Esophagus muscularis mucosa (tissue), 4 donors: ENCODE results near the gene TENM4. TPM values are rescaled to one million over a fixed set of nuclear protein-coding genes. Genes with fewer than 3 reads are reported as not detected.

Experiments
- DNase-seq: peaks from one replicate; pipeline ENCODE4 v3.0.0-alpha.2; 2017; ENCODE audit errors: extremely low spot score
- H3K27ac ChIP-seq, 4 donors: fragments of 200-600 bp; sonication (generic); replicated peaks in 1 of 4; 1 replicate in 3 of 4; 2 replicates in 1 of 4; pipeline ENCODE4 v1.5.1; 2016 to 2019; ENCODE audit warnings: mild to moderate bottlenecking in 1 of 4
- H3K27me3 ChIP-seq, 4 donors: fragments of 200-600 bp; sonication (generic); one replicate each; pipeline versions ENCODE4 v1.5.1 to v1.6.0; 2016 to 2019
- H3K36me3 ChIP-seq, 4 donors: fragments of 200-600 bp; sonication (generic); one replicate each; pipeline ENCODE4 v1.5.1; 2016 to 2019
- H3K4me1 ChIP-seq, 4 donors: fragments of 200-600 bp; sonication (generic); one replicate each; pipeline ENCODE4 v1.5.1; 2016 to 2019
- H3K4me3 ChIP-seq, 4 donors: fragments of 200-600 bp; sonication (generic); 1 replicate in 2 of 4; 2 replicates in 2 of 4; pipeline ENCODE4 v1.5.1; 2016 to 2019; ENCODE audit warnings: mild to moderate bottlenecking in 4 of 4, moderate library complexity in 1 of 4
- H3K9me3 ChIP-seq, 4 donors: fragments of 200-600 bp; sonication (generic); 1 replicate in 3 of 4; 2 replicates in 1 of 4; pipeline ENCODE4 v1.5.1; 2016 to 2019
- EP300 ChIP-seq: sonication (generic); formaldehyde crosslinking; IDR thresholded peaks from one replicate; pipeline ENCODE4 v1.6.1; 2017; ENCODE audit warnings: antibody characterized with exemption
- POLR2A ChIP-seq: fragments of 450-650 bp; IDR thresholded peaks from one replicate; pipeline ENCODE4 v1.6.1; 2017; ENCODE audit warnings: antibody characterized with exemption, moderate library complexity, mild to moderate bottlenecking, low read depth
- POLR2AphosphoS5 ChIP-seq, 2 donors: sonication (generic); formaldehyde crosslinking; IDR thresholded peaks; one replicate each; pipeline ENCODE4 v1.6.1; 2017; ENCODE audit warnings: antibody characterized with exemption in 2 of 2
- WGBS: methylation state at CpG from one replicate; pipeline ENCODE4 v1.1.5; 2018; 5-methylcytosine and 5-hydroxymethylcytosine counted together
- intact Hi-C: fragments of 100-400 bp; cut with DNase I; formaldehyde crosslinking; loops from one replicate; pipeline ENCODE4 v1.15.1; 2023
- total RNA-seq, 4 donors: library from RNA; depleted of rRNA; stranded (reverse); fragments of >200 nt; gene quantifications; one replicate each; pipeline versions ENCODE4 v1.1.0 to v1.2.1, GENCODE V29; 2016
- TF ChIP-seq, protein P1 (sequence below), 3 experiments: fragments of 200-600 bp in 2 of 3; fragments of 450-650 bp in 1 of 3; sonication (generic) in 2 of 3; IDR thresholded peaks; one replicate each; pipeline ENCODE4 v1.5.1; 2017 to 2019; ENCODE audit warnings: antibody characterized with exemption in 3 of 3, mild to moderate bottlenecking in 2 of 3, moderate library complexity in 1 of 3

TENM4 gene
- total RNA-seq, 4 donors from 2014 or later, result 4.1 to 9.6 (median 8.0) TPM

DNA sequence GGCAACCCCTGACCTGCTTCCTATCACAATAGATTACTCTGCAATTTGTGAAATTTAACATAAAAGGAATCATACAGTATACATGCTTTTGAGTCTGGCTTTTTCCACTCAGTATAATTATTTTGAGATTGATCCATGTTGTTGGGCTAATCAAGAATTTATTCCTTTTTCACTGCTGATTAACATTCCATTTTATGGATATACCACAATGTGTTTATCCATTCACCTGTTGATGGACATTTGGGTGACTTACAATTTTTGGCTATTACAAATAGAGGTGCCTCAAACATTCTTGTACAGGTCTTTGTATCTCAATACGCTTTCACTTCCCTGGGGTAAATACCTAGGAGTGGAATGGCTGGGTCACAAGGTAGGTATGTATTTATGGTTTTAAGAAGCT is 24.9 kb downstream of the TENM4 start:
- DNase-seq, result no peak
- WGBS, result 89% methylated on average over 1 of the region's 1 CpG
- no peak overlapping the region for H3K4me3 ChIP-seq
- H3K4me1 ChIP-seq, result peaks cover 21 to 40% (median 32%) of the 10 kb centered on the region in 4 donors
- TF ChIP-seq EP300 (no peak), POLR2AphosphoS5 (IDR thresholded peaks at IDR 0.05) (no peak), POLR2A (no peak)
- TF ChIP-seq, protein P1, sequence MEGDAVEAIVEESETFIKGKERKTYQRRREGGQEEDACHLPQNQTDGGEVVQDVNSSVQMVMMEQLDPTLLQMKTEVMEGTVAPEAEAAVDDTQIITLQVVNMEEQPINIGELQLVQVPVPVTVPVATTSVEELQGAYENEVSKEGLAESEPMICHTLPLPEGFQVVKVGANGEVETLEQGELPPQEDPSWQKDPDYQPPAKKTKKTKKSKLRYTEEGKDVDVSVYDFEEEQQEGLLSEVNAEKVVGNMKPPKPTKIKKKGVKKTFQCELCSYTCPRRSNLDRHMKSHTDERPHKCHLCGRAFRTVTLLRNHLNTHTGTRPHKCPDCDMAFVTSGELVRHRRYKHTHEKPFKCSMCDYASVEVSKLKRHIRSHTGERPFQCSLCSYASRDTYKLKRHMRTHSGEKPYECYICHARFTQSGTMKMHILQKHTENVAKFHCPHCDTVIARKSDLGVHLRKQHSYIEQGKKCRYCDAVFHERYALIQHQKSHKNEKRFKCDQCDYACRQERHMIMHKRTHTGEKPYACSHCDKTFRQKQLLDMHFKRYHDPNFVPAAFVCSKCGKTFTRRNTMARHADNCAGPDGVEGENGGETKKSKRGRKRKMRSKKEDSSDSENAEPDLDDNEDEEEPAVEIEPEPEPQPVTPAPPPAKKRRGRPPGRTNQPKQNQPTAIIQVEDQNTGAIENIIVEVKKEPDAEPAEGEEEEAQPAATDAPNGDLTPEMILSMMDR (IDR thresholded peaks at IDR 0.05), result no peak
- no peak overlapping the region for H3K27ac ChIP-seq
- H3K36me3 ChIP-seq, result no peaks in the 10 kb centered on the region
- intact Hi-C loops, result no loop called here
- H3K27me3 ChIP-seq, result no peaks in the 10 kb centered on the region
- no peaks in the 10 kb centered on the region for H3K9me3 ChIP-seq

DNA sequence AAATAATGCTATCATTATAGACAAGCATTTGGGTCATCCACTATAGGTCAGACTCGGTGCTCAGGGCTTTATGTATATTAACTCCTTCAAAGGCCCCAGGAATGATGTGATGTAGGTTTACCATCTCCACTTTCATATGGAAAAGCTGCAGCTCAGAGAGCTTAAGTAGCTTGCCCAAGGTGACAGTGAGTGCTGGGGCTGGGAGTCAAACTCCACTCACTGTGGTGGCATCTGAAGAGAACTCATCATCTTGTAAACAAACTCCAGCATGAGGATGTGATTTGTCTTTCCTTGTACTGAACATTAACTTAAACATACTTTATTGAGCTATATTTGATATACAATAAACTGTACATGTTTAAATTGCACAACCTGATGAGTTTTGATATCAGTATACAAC is 25.4 kb downstream of the TENM4 start:
- DNase-seq, result no peak
- TF ChIP-seq POLR2AphosphoS5 (IDR thresholded peaks at IDR 0.05) (no peak), POLR2A (no peak), EP300 (no peak)
- TF ChIP-seq, protein P1 (IDR thresholded peaks at IDR 0.05), result no peak
- 57% methylated on average over 1 of the region's 1 CpG for WGBS
- Histone ChIP-seq H3K27me3 (no peaks in the 10 kb centered on the region), H3K36me3 (no peaks in the 10 kb centered on the region), H3K9me3 (no peaks in the 10 kb centered on the region), H3K4me1 (peaks cover 21 to 40% (median 32%) of the 10 kb centered on the region in 4 donors), H3K27ac (peak overlapping the region in 3 of 4 donors; percentile 74 to 79 (median 77)), H3K4me3 (no peak overlapping the region)
- intact Hi-C loops, result no loop called here

DNA sequence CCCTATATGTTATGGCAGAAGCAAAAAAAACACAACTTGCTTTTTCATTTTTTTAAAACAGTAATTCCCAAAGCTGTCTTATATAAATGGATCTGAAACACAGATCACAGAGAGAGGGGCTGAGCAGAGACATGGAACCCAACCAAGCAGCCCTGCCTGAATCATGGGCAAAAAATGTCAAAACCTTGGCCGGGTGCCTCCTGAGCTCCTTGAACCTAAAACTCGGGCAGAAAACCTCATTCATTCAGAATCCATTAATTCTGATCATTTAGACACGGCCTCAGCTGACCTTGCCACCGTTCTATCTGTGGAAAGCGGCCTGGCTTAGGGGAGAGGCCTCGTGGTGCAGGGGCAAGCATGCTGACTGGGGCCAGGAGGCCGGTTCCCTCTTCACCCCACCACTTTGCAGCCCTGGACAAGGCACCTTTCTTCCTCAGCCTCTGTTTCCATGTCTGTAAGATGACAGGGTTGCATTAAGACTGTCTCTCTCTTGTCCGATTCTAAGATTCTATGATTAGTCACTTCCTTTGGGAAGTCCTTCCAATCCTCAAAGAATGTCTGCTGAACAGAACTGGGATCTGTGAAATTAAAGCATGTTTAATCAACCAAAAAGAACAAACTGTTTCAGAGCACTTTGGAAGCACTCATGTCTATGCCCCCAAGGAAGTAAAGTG is 26.0 kb downstream of the TENM4 start:
- Histone ChIP-seq H3K4me1 (peaks cover 21 to 40% (median 32%) of the 10 kb centered on the region in 4 donors), H3K9me3 (no peaks in the 10 kb centered on the region), H3K27ac (peak overlapping the region; percentile 69 to 79 (median 76)), H3K27me3 (no peaks in the 10 kb centered on the region), H3K4me3 (no peak overlapping the region), H3K36me3 (no peaks in the 10 kb centered on the region)
- TF ChIP-seq POLR2A (no peak), POLR2AphosphoS5 (IDR thresholded peaks at IDR 0.05) (peak in 1 of 2 donors; percentile 43), EP300 (no peak)
- TF ChIP-seq, protein P1 (IDR thresholded peaks at IDR 0.05), result no peak
- no peak for DNase-seq
- intact Hi-C loops, result no loop called here
- 31% methylated on average over 8 of the region's 8 CpGs for WGBS

DNA sequence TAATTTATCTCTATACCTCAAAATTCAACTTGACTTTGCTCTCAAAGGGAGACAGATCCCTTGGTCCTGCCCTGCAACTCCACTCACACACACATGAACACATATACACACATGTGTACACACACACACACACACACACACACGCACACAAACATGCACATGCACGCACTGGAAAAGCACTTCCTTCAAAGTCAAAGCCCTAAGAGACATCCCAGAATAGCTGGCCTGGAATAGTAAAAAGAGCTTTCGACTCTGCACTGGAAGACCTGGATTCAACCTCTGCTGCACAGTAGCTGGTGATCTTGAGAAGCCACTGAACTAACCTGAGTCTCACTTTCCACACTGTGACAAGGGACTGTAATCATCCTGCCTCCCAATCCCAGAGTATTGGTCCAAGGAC is 26.8 kb downstream of the TENM4 start:
- intact Hi-C loops, result no loop called here
- WGBS, result 39% methylated on average over 3 of the region's 3 CpGs
- Histone ChIP-seq H3K27ac (peak overlapping the region; percentile 69 to 79 (median 76)), H3K4me3 (no peak overlapping the region), H3K4me1 (peaks cover 21 to 40% (median 32%) of the 10 kb centered on the region in 4 donors), H3K9me3 (no peaks in the 10 kb centered on the region), H3K27me3 (no peaks in the 10 kb centered on the region), H3K36me3 (no peaks in the 10 kb centered on the region)
- TF ChIP-seq EP300 (no peak), POLR2A (no peak), POLR2AphosphoS5 (IDR thresholded peaks at IDR 0.05) (no peak)
- TF ChIP-seq, protein P1 (IDR thresholded peaks at IDR 0.05), result no peak
- DNase-seq, result no peak

DNA sequence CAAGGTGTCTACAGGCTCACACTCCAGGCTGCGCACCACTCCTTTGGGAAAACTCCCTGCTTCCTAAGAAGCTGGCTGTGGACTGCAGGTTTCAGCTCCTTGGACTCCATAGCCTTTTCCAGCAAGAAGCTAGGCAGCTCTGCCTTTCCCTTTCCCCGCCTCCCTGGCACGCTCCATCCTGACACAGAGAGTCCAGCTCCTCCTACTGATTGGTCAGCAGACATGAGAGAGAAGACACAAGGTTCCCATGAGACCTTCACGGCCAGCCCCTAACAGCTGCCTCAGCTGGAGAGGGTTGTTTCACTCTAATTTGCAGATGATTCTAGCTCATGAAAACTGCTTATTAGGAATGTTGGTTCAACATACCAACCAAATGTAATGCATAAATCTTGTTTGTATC is 27.6 kb downstream of the TENM4 start:
- TF ChIP-seq POLR2AphosphoS5 (IDR thresholded peaks at IDR 0.05), result peak; percentile 30 to 84
- TF ChIP-seq, protein P1 (IDR thresholded peaks at IDR 0.05), result no peak
- DNase-seq, result peak; percentile 94
- Histone ChIP-seq H3K4me1 (peaks cover 21 to 40% (median 32%) of the 10 kb centered on the region in 4 donors), H3K27me3 (no peaks in the 10 kb centered on the region), H3K36me3 (no peaks in the 10 kb centered on the region), H3K9me3 (no peaks in the 10 kb centered on the region), H3K4me3 (no peak overlapping the region), H3K27ac (peak overlapping the region; percentile 18 to 79 (median 72))
- WGBS, result 0% methylated on average over 3 of the region's 4 CpGs
- intact Hi-C loops, result no loop called here
